Measurements from ENCODE around the gene NKD1. TPM values are rescaled to one million over a fixed set of nuclear protein-coding genes. Genes with fewer than 3 reads are reported as not detected.
A peak's percentile ranks its signal among the peaks of the same experiment; 100 is the strongest.

The NKD1 gene
- total and polyA plus RNA-seq, 2 donors: 0.90 to 0.98 TPM

GRCh38 chr16:50614955-50615724 lies 66.9 kb downstream of the NKD1 start:
- no peak for DNase-seq (ENCODE audit: low read depth in 6 of 9, low spot score in 9 of 9)
- Histone ChIP-seq H3K27ac (ENCODE audit: low read depth in 1 of 2, low read length in 1 of 2) (no peak overlapping the region), H3K4me1 (ENCODE audit: control insufficient read depth in 2 of 2, insufficient read depth in 2 of 2, low read length in 2 of 2) (peaks cover 4 to 12% of the 10 kb centered on the region in 2 donors), H3K36me3 (ENCODE audit: control insufficient read depth in 2 of 2, insufficient read depth in 2 of 2, low read length in 1 of 2) (no peaks in the 10 kb centered on the region), H3K27me3 (ENCODE audit: control insufficient read depth in 2 of 2, insufficient read depth in 1 of 2, low read length in 1 of 2) (peaks cover 0 to 9% of the 10 kb centered on the region in 2 donors), H3K4me3 (ENCODE audit: low read length in 2 of 2) (no peak overlapping the region), H3K9me3 (ENCODE audit: control insufficient read depth in 2 of 2, insufficient read depth in 1 of 2, low read length in 1 of 2) (no peaks in the 10 kb centered on the region)
- 86% methylated on average over 7 of the region's 7 CpGs for WGBS

GRCh38 chr16:50615891-50616290 lies 67.7 kb downstream of the NKD1 start:
- Histone ChIP-seq H3K27ac (ENCODE audit: low read depth in 1 of 2, low read length in 1 of 2) (no peak overlapping the region), H3K27me3 (ENCODE audit: control insufficient read depth in 2 of 2, insufficient read depth in 1 of 2, low read length in 1 of 2) (peaks cover 0 to 9% of the 10 kb centered on the region in 2 donors), H3K4me1 (ENCODE audit: control insufficient read depth in 2 of 2, insufficient read depth in 2 of 2, low read length in 2 of 2) (peaks cover 4 to 12% of the 10 kb centered on the region in 2 donors), H3K36me3 (ENCODE audit: control insufficient read depth in 2 of 2, insufficient read depth in 2 of 2, low read length in 1 of 2) (no peaks in the 10 kb centered on the region), H3K9me3 (ENCODE audit: control insufficient read depth in 2 of 2, insufficient read depth in 1 of 2, low read length in 1 of 2) (no peaks in the 10 kb centered on the region), H3K4me3 (ENCODE audit: low read length in 2 of 2) (no peak overlapping the region)
- 93% methylated on average over 5 of the region's 5 CpGs for WGBS
- DNase-seq (ENCODE audit: low read depth in 6 of 9, low spot score in 9 of 9): no peak

GRCh38 chr16:50616386-50616785 lies 68.2 kb downstream of the NKD1 start:
- peaks cover 4 to 12% of the 10 kb centered on the region in 2 donors for H3K4me1 ChIP-seq (ENCODE audit: control insufficient read depth in 2 of 2, insufficient read depth in 2 of 2, low read length in 2 of 2)
- H3K9me3 ChIP-seq (ENCODE audit: control insufficient read depth in 2 of 2, insufficient read depth in 1 of 2, low read length in 1 of 2): no peaks in the 10 kb centered on the region
- WGBS: 96% methylated on average over 6 of the region's 6 CpGs
- no peak overlapping the region for H3K27ac ChIP-seq (ENCODE audit: low read depth in 1 of 2, low read length in 1 of 2)
- DNase-seq (ENCODE audit: low read depth in 6 of 9, low spot score in 9 of 9): no peak
- peaks cover 0 to 9% of the 10 kb centered on the region in 2 donors for H3K27me3 ChIP-seq (ENCODE audit: control insufficient read depth in 2 of 2, insufficient read depth in 1 of 2, low read length in 1 of 2)
- no peaks in the 10 kb centered on the region for H3K36me3 ChIP-seq (ENCODE audit: control insufficient read depth in 2 of 2, insufficient read depth in 2 of 2, low read length in 1 of 2)
- no peak overlapping the region for H3K4me3 ChIP-seq (ENCODE audit: low read length in 2 of 2)

GRCh38 chr16:50616883-50617645 lies 68.9 kb downstream of the NKD1 start:
- H3K9me3 ChIP-seq (ENCODE audit: control insufficient read depth in 2 of 2, insufficient read depth in 1 of 2, low read length in 1 of 2): no peaks in the 10 kb centered on the region
- no peak overlapping the region for H3K27ac ChIP-seq (ENCODE audit: low read depth in 1 of 2, low read length in 1 of 2)
- 85% methylated on average over 11 of the region's 11 CpGs for WGBS
- peaks cover 4 to 12% of the 10 kb centered on the region in 2 donors for H3K4me1 ChIP-seq (ENCODE audit: control insufficient read depth in 2 of 2, insufficient read depth in 2 of 2, low read length in 2 of 2)
- H3K36me3 ChIP-seq (ENCODE audit: control insufficient read depth in 2 of 2, insufficient read depth in 2 of 2, low read length in 1 of 2): no peaks in the 10 kb centered on the region
- peak in 6 of 9 donors; percentile 17 to 69 (median 42) for DNase-seq (ENCODE audit: low read depth in 6 of 9, low spot score in 9 of 9)
- peaks cover 0 to 9% of the 10 kb centered on the region in 2 donors for H3K27me3 ChIP-seq (ENCODE audit: control insufficient read depth in 2 of 2, insufficient read depth in 1 of 2, low read length in 1 of 2)
- no peak overlapping the region for H3K4me3 ChIP-seq (ENCODE audit: low read length in 2 of 2)

GRCh38 chr16:50617646-50618184 lies 69.5 kb downstream of the NKD1 start:
- no peak for DNase-seq (ENCODE audit: low read depth in 6 of 9, low spot score in 9 of 9)
- H3K27ac ChIP-seq (ENCODE audit: low read depth in 1 of 2, low read length in 1 of 2): no peak overlapping the region
- H3K9me3 ChIP-seq (ENCODE audit: control insufficient read depth in 2 of 2, insufficient read depth in 1 of 2, low read length in 1 of 2): no peaks in the 10 kb centered on the region

GRCh38 chr16:50618238-50618918 lies 70.2 kb downstream of the NKD1 start:
- H3K36me3 ChIP-seq (ENCODE audit: control insufficient read depth in 2 of 2, insufficient read depth in 2 of 2, low read length in 1 of 2): no peaks in the 10 kb centered on the region
- H3K4me1 ChIP-seq (ENCODE audit: control insufficient read depth in 2 of 2, insufficient read depth in 2 of 2, low read length in 2 of 2): peaks cover 4 to 12% of the 10 kb centered on the region in 2 donors
- H3K4me3 ChIP-seq (ENCODE audit: low read length in 2 of 2): no peak overlapping the region
- no peaks in the 10 kb centered on the region for H3K9me3 ChIP-seq (ENCODE audit: control insufficient read depth in 2 of 2, insufficient read depth in 1 of 2, low read length in 1 of 2)
- DNase-seq (ENCODE audit: low read depth in 6 of 9, low spot score in 9 of 9): no peak
- WGBS: 95% methylated on average over 12 of the region's 12 CpGs
- H3K27me3 ChIP-seq (ENCODE audit: control insufficient read depth in 2 of 2, insufficient read depth in 1 of 2, low read length in 1 of 2): peaks cover 0 to 2% of the 10 kb centered on the region in 2 donors
- H3K27ac ChIP-seq (ENCODE audit: low read depth in 1 of 2, low read length in 1 of 2): no peak overlapping the region

More at GRCh38 chr16:50617646-50618184, 69.5 kb downstream of the NKD1 start:
- 97% methylated on average over 2 of the region's 2 CpGs for WGBS
- H3K4me1 ChIP-seq (ENCODE audit: control insufficient read depth in 2 of 2, insufficient read depth in 2 of 2, low read length in 2 of 2): peaks cover 4 to 12% of the 10 kb centered on the region in 2 donors
- peaks cover 0 to 8% of the 10 kb centered on the region in 2 donors for H3K27me3 ChIP-seq (ENCODE audit: control insufficient read depth in 2 of 2, insufficient read depth in 1 of 2, low read length in 1 of 2)
- no peak overlapping the region for H3K4me3 ChIP-seq (ENCODE audit: low read length in 2 of 2)
- no peaks in the 10 kb centered on the region for H3K36me3 ChIP-seq (ENCODE audit: control insufficient read depth in 2 of 2, insufficient read depth in 2 of 2, low read length in 1 of 2)

- H3K27me3 ChIP-seq (ENCODE audit: control insufficient read depth in 2 of 2, insufficient read depth in 1 of 2, low read length in 1 of 2): no peaks in the 10 kb centered on the region
These were observed 71.7 kb downstream of the NKD1 start for GRCh38 chr16:50619702-50620491.

GRCh38 chr16:50620646-50621451 lies 72.7 kb downstream of the NKD1 start:
- Histone ChIP-seq H3K27ac (ENCODE audit: low read depth in 1 of 2, low read length in 1 of 2) (no peak overlapping the region), H3K4me1 (ENCODE audit: control insufficient read depth in 2 of 2, insufficient read depth in 2 of 2, low read length in 2 of 2) (peaks cover 4 to 12% of the 10 kb centered on the region in 2 donors), H3K4me3 (ENCODE audit: low read length in 2 of 2) (no peak overlapping the region), H3K27me3 (ENCODE audit: control insufficient read depth in 2 of 2, insufficient read depth in 1 of 2, low read length in 1 of 2) (no peaks in the 10 kb centered on the region), H3K36me3 (ENCODE audit: control insufficient read depth in 2 of 2, insufficient read depth in 2 of 2, low read length in 1 of 2) (no peaks in the 10 kb centered on the region), H3K9me3 (ENCODE audit: control insufficient read depth in 2 of 2, insufficient read depth in 1 of 2, low read length in 1 of 2) (no peaks in the 10 kb centered on the region)
- WGBS: 90% methylated on average over 11 of the region's 11 CpGs
- DNase-seq (ENCODE audit: low read depth in 6 of 9, low spot score in 9 of 9): no peak

More at GRCh38 chr16:50619702-50620491, 71.7 kb downstream of the NKD1 start:
- H3K4me3 ChIP-seq (ENCODE audit: low read length in 2 of 2): no peak overlapping the region
- H3K27ac ChIP-seq (ENCODE audit: low read depth in 1 of 2, low read length in 1 of 2): no peak overlapping the region
- H3K36me3 ChIP-seq (ENCODE audit: control insufficient read depth in 2 of 2, insufficient read depth in 2 of 2, low read length in 1 of 2): no peaks in the 10 kb centered on the region
- no peak for DNase-seq (ENCODE audit: low read depth in 6 of 9, low spot score in 9 of 9)
- H3K9me3 ChIP-seq (ENCODE audit: control insufficient read depth in 2 of 2, insufficient read depth in 1 of 2, low read length in 1 of 2): no peaks in the 10 kb centered on the region
- 97% methylated on average over 10 of the region's 10 CpGs for WGBS
- H3K4me1 ChIP-seq (ENCODE audit: control insufficient read depth in 2 of 2, insufficient read depth in 2 of 2, low read length in 2 of 2): peaks cover 4 to 12% of the 10 kb centered on the region in 2 donors

Measured in thymus (tissue), 11 donors.